ENCODE results near the gene B3GNT2.
"Not testable (repeated sequence)": the region's sequence is repeated elsewhere in the genome, so short reads cannot be mapped to it uniquely, and the experiment has no call there.

The B3GNT2 gene

DNA sequence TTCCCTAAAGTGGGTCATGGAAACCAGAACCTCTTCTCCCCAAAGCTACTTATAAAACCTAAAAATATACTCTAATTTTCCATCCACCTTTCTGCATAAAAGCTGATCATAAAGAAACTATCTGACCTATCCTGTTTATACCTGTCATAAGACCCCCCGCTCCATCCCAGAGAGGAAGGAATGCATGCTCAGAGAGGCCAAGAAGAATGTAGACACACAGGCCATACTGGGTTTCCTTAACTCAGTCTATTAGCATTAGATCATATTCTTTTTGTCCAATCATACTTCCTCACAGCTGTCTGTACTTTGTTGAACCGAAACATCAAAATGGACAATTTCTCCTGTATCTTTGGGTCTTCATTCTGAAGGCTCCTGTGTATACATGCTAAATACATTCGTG lies 52.3 kb downstream of the B3GNT2 start:
- DNase-seq: no peak

DNA sequence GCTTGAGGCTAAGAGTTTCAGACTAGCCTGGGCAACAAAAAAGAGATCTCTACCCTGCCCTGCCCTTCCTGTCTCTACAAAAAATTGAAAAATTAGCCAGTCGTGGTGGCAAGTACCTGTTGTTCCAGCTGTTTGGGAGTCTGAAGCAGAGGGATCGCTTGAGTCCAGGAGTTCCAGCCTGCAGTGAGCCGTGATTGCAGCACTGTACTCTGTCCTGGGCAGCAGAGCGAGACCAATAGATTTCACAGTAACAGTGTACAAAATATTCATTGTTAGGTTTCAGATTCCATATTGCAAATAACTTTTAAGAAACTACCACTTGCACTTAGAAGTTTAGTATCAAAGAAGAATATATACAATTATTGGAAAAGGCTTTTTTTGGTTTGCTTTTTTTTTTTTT lies 54.3 kb downstream of the B3GNT2 start:
- DNase-seq: no peak

DNA sequence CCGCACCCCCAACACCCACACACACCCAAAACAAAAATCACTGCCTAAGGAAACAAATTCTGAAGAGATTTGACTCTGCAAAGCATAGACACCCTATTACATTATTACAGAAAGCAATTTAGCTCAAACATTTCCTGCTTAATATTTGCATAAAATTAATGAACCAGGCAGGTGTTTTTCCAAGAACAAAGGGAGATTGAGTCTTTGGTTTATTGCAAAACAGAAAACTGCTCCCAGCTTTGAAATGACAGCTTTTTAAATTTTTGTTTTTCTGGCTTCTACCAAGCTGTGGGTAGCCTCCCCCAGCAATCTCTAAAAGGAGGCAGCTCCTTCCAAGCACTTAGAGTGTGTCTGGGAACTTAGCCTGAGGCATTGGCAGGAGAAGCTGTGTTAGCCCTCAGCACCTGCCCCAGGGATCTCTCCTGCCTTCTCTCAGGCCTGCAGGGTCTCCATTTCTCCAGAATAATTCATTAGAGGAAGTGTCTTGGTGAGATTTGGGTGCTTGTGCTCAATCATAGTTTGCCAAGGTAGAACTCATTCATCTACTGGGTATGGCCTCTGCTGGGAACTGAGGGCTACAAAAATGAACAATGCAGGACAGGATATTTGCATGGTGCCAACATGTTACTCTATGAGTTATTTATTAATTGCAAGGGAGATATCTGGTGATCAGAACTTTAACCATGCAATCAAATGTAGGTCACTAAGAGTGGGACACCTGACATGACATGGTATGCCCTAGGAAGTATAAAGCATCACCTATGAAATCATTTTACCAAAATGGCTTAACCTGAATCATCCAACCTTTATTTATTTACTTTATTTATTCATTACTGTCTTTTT lies 58.7 kb downstream of the B3GNT2 start:
- DNase-seq: no peak

DNA sequence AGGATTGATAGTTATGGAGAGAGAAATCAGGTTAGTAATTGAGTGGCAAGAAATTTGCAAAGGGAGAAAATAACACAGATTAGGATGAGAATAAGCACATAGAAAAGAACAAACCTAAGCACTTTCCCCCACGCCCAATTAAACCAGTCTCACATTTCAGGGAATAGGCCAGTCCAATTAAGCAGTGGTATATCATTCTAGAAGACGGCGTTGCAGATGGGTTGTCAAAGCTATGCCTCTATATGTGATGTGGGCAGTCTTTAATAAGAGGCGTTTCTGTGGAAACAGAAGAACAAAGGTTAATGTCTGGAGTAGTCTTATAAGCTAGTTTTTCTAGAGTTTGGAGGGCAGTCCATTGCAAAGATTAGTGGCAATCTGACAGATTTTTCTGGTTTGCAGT lies 61.6 kb downstream of the B3GNT2 start:
- DNase-seq: no peak

DNA sequence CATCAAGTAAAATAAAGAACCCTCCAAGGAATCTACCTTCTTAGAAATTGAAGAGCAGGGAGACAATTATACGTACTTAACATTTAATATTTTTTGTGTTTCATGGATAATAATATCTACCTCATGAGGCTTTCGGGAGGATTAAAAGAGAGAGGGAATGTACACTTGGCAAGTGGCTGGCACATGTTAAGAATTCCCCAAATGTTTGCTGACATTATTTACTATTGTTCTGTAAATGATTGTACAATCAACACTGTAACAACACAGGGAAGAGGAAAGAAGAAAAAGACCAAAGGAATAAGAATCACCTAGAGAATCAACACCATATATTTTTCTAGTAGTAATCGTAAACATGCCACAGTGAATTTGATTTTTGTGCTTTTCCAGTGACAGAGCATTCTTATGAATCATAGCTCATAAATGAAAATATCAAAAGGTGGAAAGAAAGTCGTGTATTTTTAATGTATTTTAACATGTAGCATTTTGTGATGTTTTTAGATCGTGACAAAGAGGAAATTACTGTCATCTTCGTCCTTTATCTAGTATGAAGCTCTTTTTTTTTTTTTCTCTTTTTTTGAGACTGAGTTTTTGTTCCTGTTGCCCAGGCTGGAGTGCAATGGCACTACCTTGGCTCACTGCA lies 67.3 kb downstream of the B3GNT2 start:
- no peak for DNase-seq

DNA sequence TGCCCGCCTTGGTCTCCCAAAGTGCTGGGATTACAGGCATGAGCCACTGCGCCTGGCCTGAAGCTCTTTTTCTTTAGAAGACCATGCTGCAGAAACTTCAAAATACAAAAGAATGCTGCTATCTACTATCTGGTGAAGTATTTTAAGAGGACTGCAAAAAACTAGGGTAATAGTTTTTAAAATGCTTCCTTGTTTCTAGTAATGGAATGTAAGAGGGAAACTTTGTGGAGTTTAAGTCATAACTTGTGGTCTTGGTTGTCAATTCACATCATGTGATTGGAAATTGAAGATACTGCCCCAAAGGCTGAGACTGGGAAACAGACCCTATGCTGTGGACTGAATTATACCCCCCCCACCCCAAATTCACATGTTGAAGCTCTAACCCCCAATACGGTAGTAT lies 68.3 kb downstream of the B3GNT2 start:
- no peak for DNase-seq

DNA sequence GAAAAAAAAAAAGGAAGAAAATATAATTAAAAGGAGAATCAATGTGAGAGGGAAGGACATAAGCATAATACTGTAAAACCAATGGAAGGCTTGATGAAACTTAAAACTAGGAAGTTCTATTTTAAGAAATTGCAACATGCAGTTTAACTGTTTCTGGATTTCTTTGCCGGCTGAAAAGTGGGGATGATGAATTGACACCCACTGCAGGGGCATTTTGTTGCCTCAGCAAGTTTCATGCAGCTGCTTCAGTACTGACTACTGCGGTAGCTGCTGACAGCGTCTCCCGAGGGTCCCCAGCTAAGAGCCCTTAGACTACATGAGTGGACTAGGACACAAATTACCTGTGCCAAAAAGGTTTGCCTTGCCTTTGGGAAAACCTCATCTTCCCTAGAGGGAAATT lies 69.2 kb downstream of the B3GNT2 start:
- DNase-seq: no peak

DNA sequence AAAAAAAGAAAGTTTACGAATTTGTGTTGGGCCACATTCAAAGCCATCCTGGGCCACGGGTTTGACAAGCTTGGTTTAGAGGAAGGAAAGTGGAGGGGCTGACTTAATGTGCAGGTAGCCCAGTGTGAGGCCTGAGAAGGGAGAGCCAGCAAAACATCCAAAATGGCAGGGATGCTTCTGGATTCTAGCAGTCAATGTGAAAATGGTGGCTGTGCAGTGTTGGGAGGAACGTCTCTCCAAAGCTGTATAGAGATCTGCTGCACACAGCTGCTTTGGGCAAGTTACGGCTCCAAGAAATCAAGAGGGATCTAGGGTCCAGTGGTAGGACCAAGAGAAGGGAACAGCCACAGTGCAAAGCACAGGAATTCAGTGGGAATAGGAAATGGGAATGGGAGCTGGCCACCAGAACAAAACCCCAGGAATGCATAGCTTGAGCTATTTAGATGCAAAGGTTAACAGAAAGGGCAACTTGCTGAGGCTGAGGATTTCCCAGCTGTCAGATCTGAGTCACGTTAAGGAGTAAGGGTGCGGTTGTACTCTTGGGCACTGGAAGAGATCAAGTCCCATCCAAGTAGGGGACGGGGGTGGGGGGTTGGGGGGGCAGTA lies 70.6 kb downstream of the B3GNT2 start:
- DNase-seq: no peak

DNA sequence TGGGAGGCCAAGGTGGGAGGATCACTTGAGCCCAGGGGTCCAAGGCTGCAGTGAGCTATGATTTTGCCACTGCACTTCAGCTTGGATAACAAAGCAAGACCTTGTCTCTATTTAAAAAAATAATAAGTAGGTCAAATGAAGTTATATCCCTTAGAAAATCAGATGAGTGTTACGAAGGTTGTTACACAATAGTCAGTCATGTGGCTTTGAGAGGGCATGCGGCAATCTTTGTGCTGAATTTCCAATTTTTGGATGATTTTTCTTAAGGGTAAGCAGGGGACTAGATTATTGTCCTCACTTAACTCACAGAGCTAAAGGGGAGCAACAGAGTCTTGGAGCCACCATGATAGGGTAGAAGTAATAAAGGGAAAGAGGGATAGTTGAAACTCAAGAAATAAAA lies 71.8 kb downstream of the B3GNT2 start:
- DNase-seq: no peak

DNA sequence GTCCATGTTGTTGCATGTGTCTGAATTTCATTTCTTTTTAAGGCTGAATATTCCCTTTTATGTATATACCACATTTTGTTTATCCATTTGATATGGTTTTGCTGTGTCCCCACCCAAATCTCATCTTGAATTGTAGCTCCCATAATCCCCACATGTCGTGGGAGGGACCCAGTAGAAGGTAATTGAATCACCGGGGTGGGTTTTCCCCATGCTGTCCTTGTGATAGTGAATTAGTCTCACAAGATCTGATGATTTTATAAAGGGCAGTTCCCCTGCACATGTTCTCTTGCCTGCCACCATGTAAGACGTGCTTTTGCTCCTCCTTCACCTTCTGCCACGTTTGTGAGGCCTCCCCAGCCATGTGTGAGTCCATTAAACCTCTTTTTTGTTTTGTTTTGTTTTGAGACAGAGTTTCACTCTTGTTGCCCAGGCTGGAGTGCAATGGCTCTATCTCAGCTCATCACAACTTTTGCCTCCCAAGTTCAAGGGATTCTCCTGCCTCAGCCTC lies 72.8 kb downstream of the B3GNT2 start:
- DNase-seq: not testable (repeated sequence)

DNA sequence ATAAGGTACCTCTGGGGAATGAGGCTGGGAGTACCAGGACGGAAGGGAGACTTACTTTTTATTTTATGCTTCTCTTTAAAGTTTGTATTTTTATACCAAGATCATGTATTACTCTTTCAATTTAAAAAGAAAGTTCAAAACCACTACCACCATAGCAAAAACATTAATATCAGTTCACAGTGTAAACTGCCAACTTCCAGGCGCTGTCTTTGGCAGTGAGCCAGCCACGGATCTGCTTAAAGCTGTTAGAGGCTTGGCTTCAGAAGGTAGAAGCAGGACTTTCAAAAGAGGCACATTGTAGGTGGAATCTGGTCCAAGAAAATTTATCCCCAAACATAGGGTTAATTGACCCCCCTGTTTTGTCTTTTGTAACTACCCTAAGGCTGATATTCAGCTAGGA lies 74.8 kb downstream of the B3GNT2 start:
- peak; percentile 35 for DNase-seq

Data from NCI-H1694 (cell line).